GM23338 (cell line): Measurements from ENCODE around the gene PSORS1C2. TPM values are rescaled to one million over a fixed set of nuclear protein-coding genes. Genes with fewer than 3 reads are reported as not detected.
A peak's percentile ranks its signal among the peaks of the same experiment; 100 is the strongest.

Experiments
- ATAC-seq: fragments of 200-7000 bp; cut with Tn5 transposase; 3 replicates; pipeline ENCODE4 v1.9.1; 2020
- DNase-seq: peaks from one replicate; pipeline ENCODE4 v3.0.0-alpha.2; 2015; ENCODE audit warnings: low spot score
- H2AFZ ChIP-seq: fragments of 200-600 bp; sonication (generic); 2 replicates; pipeline ENCODE4 v1.8.0; 2016; ENCODE audit warnings: antibody characterized with exemption, mild to moderate bottlenecking, moderate library complexity
- H3F3A ChIP-seq: fragments of 200-600 bp; sonication (generic); replicated peaks from 2 replicates; pipeline ENCODE4 v1.8.0; 2017; ENCODE audit warnings: antibody characterized with exemption, mixed run types, low read depth
- H3K27ac ChIP-seq: fragments of 200-600 bp; sonication (generic); 2 replicates; pipeline ENCODE4 v1.6.1; 2016; ENCODE audit warnings: low read depth
- H3K27me3 ChIP-seq: fragments of 200-600 bp; sonication (generic); 2 replicates; pipeline ENCODE4 v1.8.0; 2016; ENCODE audit warnings: mild to moderate bottlenecking, mixed run types, moderate library complexity; ENCODE audit not compliant: insufficient read depth
- H3K36me3 ChIP-seq: fragments of 200-600 bp; sonication (generic); 2 replicates; pipeline ENCODE4 v1.8.0; 2016; ENCODE audit warnings: mild to moderate bottlenecking; ENCODE audit not compliant: insufficient read depth
- H3K4me1 ChIP-seq: fragments of 200-600 bp; sonication (generic); 2 replicates; pipeline ENCODE4 v1.8.0; 2016; ENCODE audit warnings: mild to moderate bottlenecking, moderate library complexity; ENCODE audit not compliant: insufficient read depth
- H3K4me2 ChIP-seq: fragments of 200-600 bp; sonication (generic); 2 replicates; pipeline ENCODE4 v1.7.1; 2017; ENCODE audit warnings: mixed run types
- H3K4me3 ChIP-seq: fragments of 200-600 bp; sonication (generic); 2 replicates; pipeline ENCODE4 v1.6.1; 2016; ENCODE audit warnings: mixed run types
- H3K79me2 ChIP-seq: fragments of 200-600 bp; sonication (generic); replicated peaks from 2 replicates; pipeline ENCODE4 v1.8.0; 2017; ENCODE audit warnings: mild to moderate bottlenecking; ENCODE audit not compliant: insufficient read depth
- H3K9me2 ChIP-seq: fragments of 200-600 bp; sonication (generic); 2 replicates; pipeline ENCODE4 v1.8.0; 2017; ENCODE audit not compliant: insufficient read depth
- H4K20me1 ChIP-seq: fragments of 200-600 bp; sonication (generic); replicated peaks from 2 replicates; pipeline ENCODE4 v1.8.0; 2017; ENCODE audit warnings: mild to moderate bottlenecking; ENCODE audit not compliant: insufficient read depth
- H3K27ac Mint-ChIP-seq: 2 replicates; pipeline ENCODE4 v1.8.0; 2020; ENCODE audit warnings: inconsistent platforms, mild to moderate bottlenecking, moderate library complexity, mixed read lengths
- H3K27me3 Mint-ChIP-seq: 3 replicates; pipeline ENCODE4 v1.8.0; 2022; ENCODE audit warnings: low read depth, mild to moderate bottlenecking, moderate library complexity, mixed read lengths, inconsistent platforms; ENCODE audit not compliant: insufficient read depth, poor library complexity
- H3K36me3 Mint-ChIP-seq: 3 replicates; pipeline ENCODE4 v1.8.0; 2021; ENCODE audit warnings: low read depth, mild to moderate bottlenecking, inconsistent platforms, moderate library complexity, mixed read lengths
- H3K4me1 Mint-ChIP-seq: 3 replicates; pipeline ENCODE4 v1.8.0; 2020; ENCODE audit warnings: mild to moderate bottlenecking, inconsistent platforms, mixed read lengths
- H3K4me3 Mint-ChIP-seq: 3 replicates; pipeline ENCODE4 v1.8.0; 2021; ENCODE audit warnings: moderate library complexity, mild to moderate bottlenecking, inconsistent platforms, mixed read lengths
- H3K9me3 Mint-ChIP-seq: 3 replicates; pipeline ENCODE4 v1.8.0; 2020; ENCODE audit warnings: moderate library complexity, mild to moderate bottlenecking, inconsistent platforms, mixed read lengths
- CREB1 ChIP-seq: fragments of 250-450 bp; sonication (Bioruptor Pico); IDR thresholded peaks from 2 replicates; pipeline ENCODE4 v1.5.0; 2020; ENCODE audit warnings: low read depth, mild to moderate bottlenecking, moderate library complexity
- JUNB ChIP-seq: IDR thresholded peaks from one replicate; pipeline ENCODE4 v1.6.1; 2016; ENCODE audit warnings: antibody characterized with exemption; ENCODE audit not compliant: unreplicated experiment
- STAT1 ChIP-seq: IDR thresholded peaks from one replicate; pipeline ENCODE4 v1.6.1; 2016; ENCODE audit warnings: antibody characterized with exemption; ENCODE audit not compliant: unreplicated experiment
- ZNF331 ChIP-seq: fragments of 250-450 bp; sonication (Bioruptor Pico); IDR thresholded peaks from 2 replicates; pipeline ENCODE4 v1.5.0; 2020; ENCODE audit warnings: low read depth, mild to moderate bottlenecking, moderate library complexity
- polyA plus RNA-seq: library from polyadenylated mRNA; unstranded; fragments of >200 nt; fragmentation: Nextera tagmentation; extraction: Ambion mirVana; gene quantifications from 2 replicates; pipeline ENCODE4 v1.2.1, GENCODE V29; 2016
- total RNA-seq: library from RNA; depleted of rRNA; stranded (reverse); fragments of >200 nt; shearing (Covaris generic); gene quantifications from 2 replicates; pipeline ENCODE4 v1.2.3, GENCODE V29; 2014
- TF ChIP-seq, protein P1 (sequence below), 2 experiments: fragments of 200-600 bp in 1 of 2; sonication (generic) in 1 of 2; conservative IDR thresholded peaks; 2 replicates each; pipeline versions ENCODE4 v1.5.1 to v1.6.1; 2016 to 2017; ENCODE audit warnings: antibody characterized with exemption in 2 of 2, low read depth in 2 of 2, mild to moderate bottlenecking in 2 of 2, moderate library complexity in 1 of 2
- TF ChIP-seq, protein P2 (sequence below): IDR thresholded peaks from 2 replicates; pipeline ENCODE4 v1.6.1; 2016; ENCODE audit warnings: antibody characterized with exemption
- TF ChIP-seq, protein P3 (sequence below): IDR thresholded peaks from one replicate; pipeline ENCODE4 v1.6.1; 2018; ENCODE audit warnings: antibody characterized with exemption; ENCODE audit not compliant: unreplicated experiment
- TF ChIP-seq, protein P4 (sequence below): fragments of 250-450 bp; sonication (Bioruptor Pico); IDR thresholded peaks from 2 replicates; pipeline ENCODE4 v1.5.0; 2020; ENCODE audit warnings: mild to moderate bottlenecking, moderate library complexity

PSORS1C2 gene
- total and polyA plus RNA-seq, 2 experiments from 2014 or later: 0.47 TPM; not detected in 1

DNA sequence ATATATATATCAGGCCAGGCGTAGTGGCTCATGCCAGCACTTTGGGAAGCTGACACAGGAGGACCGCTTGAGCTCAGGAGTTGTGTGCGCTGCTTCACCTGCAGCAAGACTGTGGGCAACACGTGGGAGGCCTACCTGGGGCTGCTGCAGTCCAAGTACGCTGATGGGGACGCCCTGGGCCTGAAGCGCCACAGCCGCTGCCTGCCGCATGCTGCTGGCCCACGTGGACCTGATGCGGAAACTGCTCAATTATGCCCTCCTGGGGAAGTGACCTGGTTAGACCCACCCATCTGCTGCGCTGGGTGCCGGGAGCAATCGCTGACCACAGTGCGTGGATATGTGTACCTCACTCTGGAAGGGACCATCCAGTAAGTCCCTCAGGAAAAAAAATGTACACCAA lies 1.8 kb upstream of the PSORS1C2 start (continued):
- TF ChIP-seq, protein P1, sequence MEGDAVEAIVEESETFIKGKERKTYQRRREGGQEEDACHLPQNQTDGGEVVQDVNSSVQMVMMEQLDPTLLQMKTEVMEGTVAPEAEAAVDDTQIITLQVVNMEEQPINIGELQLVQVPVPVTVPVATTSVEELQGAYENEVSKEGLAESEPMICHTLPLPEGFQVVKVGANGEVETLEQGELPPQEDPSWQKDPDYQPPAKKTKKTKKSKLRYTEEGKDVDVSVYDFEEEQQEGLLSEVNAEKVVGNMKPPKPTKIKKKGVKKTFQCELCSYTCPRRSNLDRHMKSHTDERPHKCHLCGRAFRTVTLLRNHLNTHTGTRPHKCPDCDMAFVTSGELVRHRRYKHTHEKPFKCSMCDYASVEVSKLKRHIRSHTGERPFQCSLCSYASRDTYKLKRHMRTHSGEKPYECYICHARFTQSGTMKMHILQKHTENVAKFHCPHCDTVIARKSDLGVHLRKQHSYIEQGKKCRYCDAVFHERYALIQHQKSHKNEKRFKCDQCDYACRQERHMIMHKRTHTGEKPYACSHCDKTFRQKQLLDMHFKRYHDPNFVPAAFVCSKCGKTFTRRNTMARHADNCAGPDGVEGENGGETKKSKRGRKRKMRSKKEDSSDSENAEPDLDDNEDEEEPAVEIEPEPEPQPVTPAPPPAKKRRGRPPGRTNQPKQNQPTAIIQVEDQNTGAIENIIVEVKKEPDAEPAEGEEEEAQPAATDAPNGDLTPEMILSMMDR (conservative IDR thresholded peaks at IDR 0.05; ENCODE audit: low read depth in 2 of 2): no peak
- TF ChIP-seq JUNB (no peak), CREB1 (no peak), STAT1 (no peak)
- TF ChIP-seq, protein P2, sequence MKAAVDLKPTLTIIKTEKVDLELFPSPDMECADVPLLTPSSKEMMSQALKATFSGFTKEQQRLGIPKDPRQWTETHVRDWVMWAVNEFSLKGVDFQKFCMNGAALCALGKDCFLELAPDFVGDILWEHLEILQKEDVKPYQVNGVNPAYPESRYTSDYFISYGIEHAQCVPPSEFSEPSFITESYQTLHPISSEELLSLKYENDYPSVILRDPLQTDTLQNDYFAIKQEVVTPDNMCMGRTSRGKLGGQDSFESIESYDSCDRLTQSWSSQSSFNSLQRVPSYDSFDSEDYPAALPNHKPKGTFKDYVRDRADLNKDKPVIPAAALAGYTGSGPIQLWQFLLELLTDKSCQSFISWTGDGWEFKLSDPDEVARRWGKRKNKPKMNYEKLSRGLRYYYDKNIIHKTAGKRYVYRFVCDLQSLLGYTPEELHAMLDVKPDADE: no peak
- TF ChIP-seq, protein P3, sequence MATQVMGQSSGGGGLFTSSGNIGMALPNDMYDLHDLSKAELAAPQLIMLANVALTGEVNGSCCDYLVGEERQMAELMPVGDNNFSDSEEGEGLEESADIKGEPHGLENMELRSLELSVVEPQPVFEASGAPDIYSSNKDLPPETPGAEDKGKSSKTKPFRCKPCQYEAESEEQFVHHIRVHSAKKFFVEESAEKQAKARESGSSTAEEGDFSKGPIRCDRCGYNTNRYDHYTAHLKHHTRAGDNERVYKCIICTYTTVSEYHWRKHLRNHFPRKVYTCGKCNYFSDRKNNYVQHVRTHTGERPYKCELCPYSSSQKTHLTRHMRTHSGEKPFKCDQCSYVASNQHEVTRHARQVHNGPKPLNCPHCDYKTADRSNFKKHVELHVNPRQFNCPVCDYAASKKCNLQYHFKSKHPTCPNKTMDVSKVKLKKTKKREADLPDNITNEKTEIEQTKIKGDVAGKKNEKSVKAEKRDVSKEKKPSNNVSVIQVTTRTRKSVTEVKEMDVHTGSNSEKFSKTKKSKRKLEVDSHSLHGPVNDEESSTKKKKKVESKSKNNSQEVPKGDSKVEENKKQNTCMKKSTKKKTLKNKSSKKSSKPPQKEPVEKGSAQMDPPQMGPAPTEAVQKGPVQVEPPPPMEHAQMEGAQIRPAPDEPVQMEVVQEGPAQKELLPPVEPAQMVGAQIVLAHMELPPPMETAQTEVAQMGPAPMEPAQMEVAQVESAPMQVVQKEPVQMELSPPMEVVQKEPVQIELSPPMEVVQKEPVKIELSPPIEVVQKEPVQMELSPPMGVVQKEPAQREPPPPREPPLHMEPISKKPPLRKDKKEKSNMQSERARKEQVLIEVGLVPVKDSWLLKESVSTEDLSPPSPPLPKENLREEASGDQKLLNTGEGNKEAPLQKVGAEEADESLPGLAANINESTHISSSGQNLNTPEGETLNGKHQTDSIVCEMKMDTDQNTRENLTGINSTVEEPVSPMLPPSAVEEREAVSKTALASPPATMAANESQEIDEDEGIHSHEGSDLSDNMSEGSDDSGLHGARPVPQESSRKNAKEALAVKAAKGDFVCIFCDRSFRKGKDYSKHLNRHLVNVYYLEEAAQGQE: no peak

DNA sequence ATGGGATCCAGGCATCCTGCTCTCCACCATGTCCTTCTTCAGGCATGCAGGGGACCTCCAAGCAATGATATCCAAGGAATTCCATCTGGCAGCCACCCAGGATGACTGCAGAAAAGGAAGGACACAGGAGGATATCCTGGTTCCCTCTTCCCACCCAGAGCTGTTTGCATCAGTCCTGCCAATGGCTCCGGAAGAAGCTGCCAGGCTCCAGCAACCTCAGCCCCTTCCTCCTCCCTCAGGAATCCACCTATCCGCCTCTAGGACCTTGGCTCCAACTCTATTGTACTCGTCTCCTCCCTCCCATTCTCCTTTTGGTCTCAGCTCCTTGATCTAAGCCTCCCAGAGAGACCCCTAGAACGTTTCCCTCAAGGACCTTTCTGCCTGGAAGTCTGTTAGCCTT lies 733 bp upstream of the PSORS1C2 start:
- H3K27ac Mint-ChIP-seq: peak overlapping the region; percentile 50; the same call in 1 of the 2 replicates
- TF ChIP-seq, protein P4, sequence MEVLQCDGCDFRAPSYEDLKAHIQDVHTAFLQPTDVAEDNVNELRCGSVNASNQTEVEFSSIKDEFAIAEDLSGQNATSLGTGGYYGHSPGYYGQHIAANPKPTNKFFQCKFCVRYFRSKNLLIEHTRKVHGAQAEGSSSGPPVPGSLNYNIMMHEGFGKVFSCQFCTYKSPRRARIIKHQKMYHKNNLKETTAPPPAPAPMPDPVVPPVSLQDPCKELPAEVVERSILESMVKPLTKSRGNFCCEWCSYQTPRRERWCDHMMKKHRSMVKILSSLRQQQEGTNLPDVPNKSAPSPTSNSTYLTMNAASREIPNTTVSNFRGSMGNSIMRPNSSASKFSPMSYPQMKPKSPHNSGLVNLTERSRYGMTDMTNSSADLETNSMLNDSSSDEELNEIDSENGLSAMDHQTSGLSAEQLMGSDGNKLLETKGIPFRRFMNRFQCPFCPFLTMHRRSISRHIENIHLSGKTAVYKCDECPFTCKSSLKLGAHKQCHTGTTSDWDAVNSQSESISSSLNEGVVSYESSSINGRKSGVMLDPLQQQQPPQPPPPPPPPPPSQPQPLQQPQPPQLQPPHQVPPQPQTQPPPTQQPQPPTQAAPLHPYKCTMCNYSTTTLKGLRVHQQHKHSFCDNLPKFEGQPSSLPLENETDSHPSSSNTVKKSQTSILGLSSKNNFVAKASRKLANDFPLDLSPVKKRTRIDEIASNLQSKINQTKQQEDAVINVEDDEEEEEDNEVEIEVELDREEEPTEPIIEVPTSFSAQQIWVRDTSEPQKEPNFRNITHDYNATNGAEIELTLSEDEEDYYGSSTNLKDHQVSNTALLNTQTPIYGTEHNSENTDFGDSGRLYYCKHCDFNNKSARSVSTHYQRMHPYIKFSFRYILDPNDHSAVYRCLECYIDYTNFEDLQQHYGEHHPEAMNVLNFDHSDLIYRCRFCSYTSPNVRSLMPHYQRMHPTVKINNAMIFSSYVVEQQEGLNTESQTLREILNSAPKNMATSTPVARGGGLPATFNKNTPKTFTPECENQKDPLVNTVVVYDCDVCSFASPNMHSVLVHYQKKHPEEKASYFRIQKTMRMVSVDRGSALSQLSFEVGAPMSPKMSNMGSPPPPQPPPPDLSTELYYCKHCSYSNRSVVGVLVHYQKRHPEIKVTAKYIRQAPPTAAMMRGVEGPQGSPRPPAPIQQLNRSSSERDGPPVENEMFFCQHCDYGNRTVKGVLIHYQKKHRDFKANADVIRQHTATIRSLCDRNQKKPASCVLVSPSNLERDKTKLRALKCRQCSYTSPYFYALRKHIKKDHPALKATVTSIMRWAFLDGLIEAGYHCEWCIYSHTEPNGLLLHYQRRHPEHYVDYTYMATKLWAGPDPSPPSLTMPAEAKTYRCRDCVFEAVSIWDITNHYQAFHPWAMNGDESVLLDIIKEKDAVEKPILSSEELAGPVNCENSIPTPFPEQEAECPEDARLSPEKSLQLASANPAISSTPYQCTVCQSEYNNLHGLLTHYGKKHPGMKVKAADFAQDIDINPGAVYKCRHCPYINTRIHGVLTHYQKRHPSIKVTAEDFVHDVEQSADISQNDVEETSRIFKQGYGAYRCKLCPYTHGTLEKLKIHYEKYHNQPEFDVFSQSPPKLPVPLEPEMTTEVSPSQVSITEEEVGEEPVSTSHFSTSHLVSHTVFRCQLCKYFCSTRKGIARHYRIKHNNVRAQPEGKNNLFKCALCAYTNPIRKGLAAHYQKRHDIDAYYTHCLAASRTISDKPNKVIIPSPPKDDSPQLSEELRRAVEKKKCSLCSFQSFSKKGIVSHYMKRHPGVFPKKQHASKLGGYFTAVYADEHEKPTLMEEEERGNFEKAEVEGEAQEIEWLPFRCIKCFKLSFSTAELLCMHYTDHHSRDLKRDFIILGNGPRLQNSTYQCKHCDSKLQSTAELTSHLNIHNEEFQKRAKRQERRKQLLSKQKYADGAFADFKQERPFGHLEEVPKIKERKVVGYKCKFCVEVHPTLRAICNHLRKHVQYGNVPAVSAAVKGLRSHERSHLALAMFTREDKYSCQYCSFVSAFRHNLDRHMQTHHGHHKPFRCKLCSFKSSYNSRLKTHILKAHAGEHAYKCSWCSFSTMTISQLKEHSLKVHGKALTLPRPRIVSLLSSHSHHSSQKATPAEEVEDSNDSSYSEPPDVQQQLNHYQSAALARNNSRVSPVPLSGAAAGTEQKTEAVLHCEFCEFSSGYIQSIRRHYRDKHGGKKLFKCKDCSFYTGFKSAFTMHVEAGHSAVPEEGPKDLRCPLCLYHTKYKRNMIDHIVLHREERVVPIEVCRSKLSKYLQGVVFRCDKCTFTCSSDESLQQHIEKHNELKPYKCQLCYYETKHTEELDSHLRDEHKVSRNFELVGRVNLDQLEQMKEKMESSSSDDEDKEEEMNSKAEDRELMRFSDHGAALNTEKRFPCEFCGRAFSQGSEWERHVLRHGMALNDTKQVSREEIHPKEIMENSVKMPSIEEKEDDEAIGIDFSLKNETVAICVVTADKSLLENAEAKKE (CRISPR knock-in tag): peak; percentile 79; the same call in 1 of the 2 replicates
- no peak for TF ChIP-seq ZNF331 (CRISPR knock-in tag)
- Histone ChIP-seq H3K27ac (no peak overlapping the region), H3K79me2 (no peaks in the 10 kb centered on the region), H3F3A (no peaks in the 10 kb centered on the region), H4K20me1 (no peaks in the 10 kb centered on the region), H3K4me3 (peak overlapping the region; percentile 32; the same call in 1 of the 2 replicates), H3K4me1 (peaks cover 7% of the 10 kb centered on the region; the same call in 1 of the 2 replicates), H3K36me3 (peaks cover 7% of the 10 kb centered on the region; the same call in 1 of the 2 replicates), H3K27me3 (no peaks in the 10 kb centered on the region), H2AFZ (no peak overlapping the region), H3K9me2 (0 out of 2 replicates have a peak, but pooled peaks cover 3% of the 10 kb centered on the region), H3K4me2 (peak overlapping the region; percentile 40; the same call in 1 of the 2 replicates)
- DNase-seq (peak; percentile 79), ATAC-seq (peak; percentile 67)
- H3K4me3 Mint-ChIP-seq: peak overlapping the region; percentile 40; the same call in 1 of the 3 replicates
- peaks cover 44% of the 10 kb centered on the region for H3K4me1 Mint-ChIP-seq
- H3K27me3 Mint-ChIP-seq: peaks cover 14% of the 10 kb centered on the region
- peaks cover 20% of the 10 kb centered on the region for H3K36me3 Mint-ChIP-seq
- peaks cover 8% of the 10 kb centered on the region; the same call in 2 of the 3 replicates for H3K9me3 Mint-ChIP-seq
